IMR-90 (cell line): ENCODE measurements around the gene S100A1. TPM values are rescaled to one million over a fixed set of nuclear protein-coding genes. Genes with fewer than 3 reads are reported as not detected.

Source experiments
- ATAC-seq: fragments of 200-7000 bp; cut with Tn5 transposase; 2 replicates; pipeline ENCODE4 v1.9.1; 2020; ENCODE audit warnings: low read depth, mild to moderate bottlenecking, moderate library complexity
- BruUV-seq: library from RNA; stranded (reverse); fragments of 400-500 nt; replicated peaks from 2 replicates; lab custom pipeline; 2021; lab: Mats Ljungman, UMichigan
- CTCF ChIA-PET: fragments of 300-600 bp; formaldehyde crosslinking; extraction: SDS; loops from one replicate; lab custom pipeline; 2021; ENCODE audit warnings: antibody characterized with exemption; lab: Yijun Ruan, JAX
- POLR2A ChIA-PET: fragments of 300-600 bp; sonication (Branson Sonifier 250); formaldehyde crosslinking; loops from one replicate; lab custom pipeline; 2022; ENCODE audit warnings: antibody characterized with exemption; ENCODE audit not compliant: unreplicated experiment; lab: Charles Lee
- DNase-seq: peaks from one replicate; pipeline ENCODE4 v3.0.0; 2013
- H2AFZ ChIP-seq: replicated peaks from 2 replicates; pipeline ENCODE3; 2013; ENCODE audit warnings: low read length, mild to moderate bottlenecking; ENCODE audit not compliant: poor library complexity
- H2AK5ac ChIP-seq: 2 replicates; pipeline ENCODE4 v1.6.1; 2013; ENCODE audit warnings: low read depth, low read length, inconsistent platforms
- H2AK9ac ChIP-seq: replicated peaks from 2 replicates; pipeline ENCODE3; 2013; ENCODE audit warnings: mild to moderate bottlenecking, low read depth, low read length, moderate library complexity; ENCODE audit not compliant: poor library complexity
- H2BK120ac ChIP-seq: 2 replicates; pipeline ENCODE4 v1.6.1; 2013; ENCODE audit warnings: low read depth, low read length, inconsistent platforms
- H2BK15ac ChIP-seq: 3 replicates; pipeline ENCODE4 v1.6.1; 2013; ENCODE audit warnings: low read depth, low read length, inconsistent platforms
- H2BK20ac ChIP-seq: 2 replicates; pipeline ENCODE4 v1.6.1; 2013; ENCODE audit warnings: low read depth, mild to moderate bottlenecking, inconsistent platforms, low read length, moderate library complexity
- H2BK5ac ChIP-seq: 2 replicates; pipeline ENCODE4 v1.6.1; 2013; ENCODE audit warnings: mild to moderate bottlenecking, low read depth, low read length, inconsistent platforms; ENCODE audit not compliant: poor library complexity, severe bottlenecking
- H3K14ac ChIP-seq: replicated peaks from 2 replicates; pipeline ENCODE4 v1.6.1; 2013; ENCODE audit warnings: low read depth, low read length, inconsistent platforms
- H3K18ac ChIP-seq: 2 replicates; pipeline ENCODE4 v1.6.1; 2013; ENCODE audit warnings: low read depth, low read length, control low read depth
- H3K23ac ChIP-seq: 2 replicates; pipeline ENCODE4 v1.6.1; 2013; ENCODE audit warnings: low read depth, low read length, inconsistent platforms
- H3K27ac ChIP-seq: 2 replicates; pipeline ENCODE4 v1.5.1; 2013; ENCODE audit warnings: mild to moderate bottlenecking, control low read depth, low read length; ENCODE audit not compliant: insufficient read depth
- H3K27me3 ChIP-seq: 2 replicates; pipeline ENCODE4 v1.6.1; 2013; ENCODE audit warnings: low read length; ENCODE audit not compliant: control insufficient read depth, insufficient read depth
- H3K36me3 ChIP-seq: 2 replicates; pipeline ENCODE4 v1.6.1; 2013; ENCODE audit warnings: low read length, mixed read lengths; ENCODE audit not compliant: control insufficient read depth, insufficient read depth
- H3K4ac ChIP-seq: 2 replicates; pipeline ENCODE4 v1.6.1; 2013; ENCODE audit warnings: low read depth, low read length, inconsistent platforms
- H3K4me1 ChIP-seq: 2 replicates; pipeline ENCODE4 v1.6.1; 2013; ENCODE audit warnings: low read length, mixed read lengths; ENCODE audit not compliant: control insufficient read depth, insufficient read depth
- H3K4me2 ChIP-seq: 2 replicates; pipeline ENCODE4 v1.6.1; 2013; ENCODE audit warnings: low read depth, mild to moderate bottlenecking, control low read depth, low read length, moderate library complexity
- H3K4me3 ChIP-seq: 2 replicates; pipeline ENCODE4 v1.5.1; 2013; ENCODE audit warnings: low read depth, mild to moderate bottlenecking, control low read depth, low read length, moderate library complexity; ENCODE audit not compliant: insufficient read depth
- H3K56ac ChIP-seq: 2 replicates; pipeline ENCODE4 v1.6.1; 2013; ENCODE audit warnings: low read length, inconsistent platforms; ENCODE audit not compliant: insufficient read depth; ENCODE audit errors: extremely low read depth
- H3K79me1 ChIP-seq, 2 experiments: 2 replicates each; pipeline ENCODE4 v1.6.1; 2013; ENCODE audit warnings: low read length in 2 of 2, inconsistent platforms in 1 of 2, low read depth in 1 of 2
- H3K9ac ChIP-seq: 2 replicates; pipeline ENCODE4 v1.6.1; 2013; ENCODE audit warnings: low read depth, low read length, control low read depth
- H3K9me1 ChIP-seq: 2 replicates; pipeline ENCODE4 v1.6.1; 2013; ENCODE audit warnings: low read length, inconsistent platforms; ENCODE audit not compliant: insufficient read depth
- H3K9me3 ChIP-seq: 2 replicates; pipeline ENCODE4 v1.6.1; 2013; ENCODE audit warnings: low read length; ENCODE audit not compliant: control insufficient read depth, insufficient read depth
- H4K20me1 ChIP-seq: 2 replicates; pipeline ENCODE4 v1.6.1; 2013; ENCODE audit warnings: low read length, inconsistent platforms; ENCODE audit not compliant: insufficient read depth
- H4K5ac ChIP-seq: 2 replicates; pipeline ENCODE4 v1.6.1; 2013; ENCODE audit warnings: mild to moderate bottlenecking, low read depth, low read length, control low read depth
- H4K8ac ChIP-seq, 2 experiments: 2 replicates each; pipeline ENCODE4 v1.6.1; 2013; ENCODE audit warnings: low read depth in 2 of 2, low read length in 2 of 2, control low read depth in 1 of 2, inconsistent platforms in 1 of 2
- H4K91ac ChIP-seq: 2 replicates; pipeline ENCODE4 v1.6.1; 2013; ENCODE audit warnings: low read depth, low read length, inconsistent platforms; ENCODE audit not compliant: insufficient read depth
- CHD1 ChIP-seq: IDR thresholded peaks from 2 replicates; pipeline ENCODE4 v1.6.1; 2012; ENCODE audit warnings: low read depth, low read length, improper control_type of control experiment
- WGBS, 2 experiments: methylation state at CpG; one replicate each; pipeline versions ENCODE4 v1.1.5 to v1.1.7; 2013; ENCODE audit warnings: missing lambda C conversion rate in 2 of 2; ENCODE audit not compliant: insufficient read length in 1 of 2; ENCODE audit errors: extremely low coverage in 2 of 2; 5-methylcytosine and 5-hydroxymethylcytosine counted together
- dilution Hi-C: fragments of 300-500 bp; cut with HindIII; formaldehyde crosslinking; loops from one replicate; pipeline ENCODE4 v1.14.3; 2018; ENCODE audit warnings: low sequenced_read_pairs; ENCODE audit not compliant: unreplicated experiment
- in situ Hi-C: fragments of 300-500 bp; cut with MboI; formaldehyde crosslinking; loops from 3 replicates; pipeline ENCODE4 v1.14.3; 2019; ENCODE audit warnings: low sequenced_read_pairs, inconsistent platforms, mixed read lengths
- intact Hi-C: fragments of 100-400 bp; cut with micrococcal nuclease; formaldehyde crosslinking; loops from 2 replicates; pipeline ENCODE4 v1.10.0; 2022
- polyA plus RNA-seq, 3 experiments: library from polyadenylated mRNA; depleted of rRNA; stranded (reverse); fragments of >200 nt; gene quantifications; 2 replicates each; pipeline ENCODE4 v1.2.3, GENCODE V29; 2012; ENCODE audit warnings: low replicate concordance in 1 of 3
- total RNA-seq: library from RNA; depleted of rRNA; stranded (reverse); fragments of >200 nt; gene quantifications from 2 replicates; pipeline ENCODE4 v1.2.3, GENCODE V29; 2012

S100A1 gene
- total and polyA plus RNA-seq, 2 of the 4 experiments (the other 2 are of a cell fraction), result 0.18 to 0.29 TPM

GRCh38 chr1:153623101-153623500, 5.1 kb upstream of the S100A1 start:
- dilution Hi-C loops (no loop called here), intact Hi-C loops (no loop called here), in situ Hi-C loops (no loop called here)
- no peak overlapping the region for H3K4me2 ChIP-seq
- H4K20me1 ChIP-seq, result no peaks in the 10 kb centered on the region
- H3K4ac ChIP-seq, result no peak overlapping the region
- no peak overlapping the region for H3K56ac ChIP-seq
- no peak overlapping the region for H4K91ac ChIP-seq
- DNase-seq (no peak), ATAC-seq (no peak)
- H3K9me1 ChIP-seq, result peaks cover 26% of the 10 kb centered on the region
- no peak overlapping the region for H2BK120ac ChIP-seq
- peaks cover 14% of the 10 kb centered on the region for H3K4me1 ChIP-seq
- no peak overlapping the region for H4K5ac ChIP-seq
- H2BK5ac ChIP-seq, result no peak overlapping the region
- H3K23ac ChIP-seq, result no peak overlapping the region
- TF ChIP-seq CHD1, result no peak
- no peak overlapping the region for H3K14ac ChIP-seq
- ChIA-PET POLR2A (interaction anchor here (0.5 kb wide), 1 partner anchor 9 kb away, joined by 3 read pairs; no protein-coding TSS in a partner anchor), CTCF (interaction anchor here (1.1 kb wide), 1 partner anchor 16 kb away, joined by 6 read pairs; no protein-coding TSS in a partner anchor)
- H3K9me3 ChIP-seq, result no peaks in the 10 kb centered on the region
- H3K18ac ChIP-seq, result no peak overlapping the region
- peaks cover 24 to 41% of the 10 kb centered on the region in 2 experiments for H3K79me1 ChIP-seq
- WGBS, 2 experiments, result 100% methylated on average over 1 of the region's 7 CpGs; no CpG with 5 or more reads in 1 of the 2 experiments
- peaks cover 28% of the 10 kb centered on the region for H3K36me3 ChIP-seq
- no peak overlapping the region for H3K4me3 ChIP-seq
- no peak overlapping the region for H2BK20ac ChIP-seq
- no peak overlapping the region for H4K8ac ChIP-seq
- H3K9ac ChIP-seq, result no peak overlapping the region
- no peak overlapping the region for H2AK5ac ChIP-seq
- no peaks in the 10 kb centered on the region for H3K27me3 ChIP-seq
- no peak overlapping the region for H2BK15ac ChIP-seq
- no peak overlapping the region for H2AFZ ChIP-seq
- no TSS peak for BruUV-seq
- no peak overlapping the region for H3K27ac ChIP-seq
- H2AK9ac ChIP-seq, result no peak overlapping the region
